Neural progenitor cell (in vitro differentiated cells): ENCODE measurements around the gene MRPS18B.

Experiments
- CTCF ChIP-seq: fragments of 200-600 bp; sonication (generic); IDR thresholded peaks from 2 replicates; pipeline ENCODE4 v1.5.1; 2017; ENCODE audit warnings: antibody characterized with exemption, mild to moderate bottlenecking
- EZH2 ChIP-seq: fragments of 200-600 bp; sonication (generic); IDR thresholded peaks from 2 replicates; pipeline ENCODE4 v1.6.1; 2017; ENCODE audit warnings: antibody characterized with exemption, mild to moderate bottlenecking, moderate library complexity
- EZH2phosphoT487 ChIP-seq: fragments of 200-600 bp; sonication (generic); IDR thresholded peaks from 2 replicates; pipeline ENCODE4 v1.6.1; 2017; ENCODE audit warnings: antibody characterized with exemption

- no peak for TF ChIP-seq CTCF
- TF ChIP-seq EZH2 = no peak
- TF ChIP-seq EZH2phosphoT487 = no peak
These were observed 5.8 kb upstream of the MRPS18B start for GRCh38 chr6:30611856-30612194.
